Measurements from ENCODE around the gene AGAP1.

Gene AGAP1

GRCh38 chr2:236156095-236156859, 662.4 kb downstream of the AGAP1 start:
- no peak overlapping the region for H3K4me3 ChIP-seq (ENCODE audit: low read depth in 1 of 2, low read length in 2 of 2)
- H3K36me3 ChIP-seq (ENCODE audit: control insufficient read depth in 1 of 2, insufficient read depth in 2 of 2, low read length in 2 of 2) = no peaks in the 10 kb centered on the region
- no peaks in the 10 kb centered on the region for H3K4me1 ChIP-seq (ENCODE audit: control insufficient read depth in 1 of 2, insufficient read depth in 2 of 2, low read length in 2 of 2)
- peaks cover 35 to 41% of the 10 kb centered on the region in 2 donors for H3K27me3 ChIP-seq (ENCODE audit: control insufficient read depth in 1 of 2, insufficient read depth in 2 of 2, low read length in 2 of 2)
- no peaks in the 10 kb centered on the region for H3K9me3 ChIP-seq (ENCODE audit: control insufficient read depth in 1 of 2, low read length in 2 of 2)
- no peak overlapping the region for H3K9ac ChIP-seq (ENCODE audit: low read depth in 1 of 2, low read length in 2 of 2)
- H3K27ac ChIP-seq (ENCODE audit: low read depth, low read length) = no peak overlapping the region

- H3K27ac ChIP-seq (ENCODE audit: low read depth, low read length) = no peak overlapping the region
- H3K9ac ChIP-seq (ENCODE audit: low read depth in 1 of 2, low read length in 2 of 2) = no peak overlapping the region
- H3K36me3 ChIP-seq (ENCODE audit: control insufficient read depth in 1 of 2, insufficient read depth in 2 of 2, low read length in 2 of 2) = no peaks in the 10 kb centered on the region
- H3K4me1 ChIP-seq (ENCODE audit: control insufficient read depth in 1 of 2, insufficient read depth in 2 of 2, low read length in 2 of 2) = no peaks in the 10 kb centered on the region
- H3K4me3 ChIP-seq (ENCODE audit: low read depth in 1 of 2, low read length in 2 of 2) = no peak overlapping the region
- peaks cover 40 to 46% of the 10 kb centered on the region in 2 donors for H3K27me3 ChIP-seq (ENCODE audit: control insufficient read depth in 1 of 2, insufficient read depth in 2 of 2, low read length in 2 of 2)
- no peaks in the 10 kb centered on the region for H3K9me3 ChIP-seq (ENCODE audit: control insufficient read depth in 1 of 2, low read length in 2 of 2)
These were observed 663.0 kb downstream of the AGAP1 start for GRCh38 chr2:236156860-236157194.

GRCh38 chr2:236157366-236157765, 663.5 kb downstream of the AGAP1 start:
- Histone ChIP-seq H3K9ac (ENCODE audit: low read depth in 1 of 2, low read length in 2 of 2) (no peak overlapping the region), H3K9me3 (ENCODE audit: control insufficient read depth in 1 of 2, low read length in 2 of 2) (no peaks in the 10 kb centered on the region), H3K27me3 (ENCODE audit: control insufficient read depth in 1 of 2, insufficient read depth in 2 of 2, low read length in 2 of 2) (peaks cover 46 to 52% of the 10 kb centered on the region in 2 donors), H3K36me3 (ENCODE audit: control insufficient read depth in 1 of 2, insufficient read depth in 2 of 2, low read length in 2 of 2) (no peaks in the 10 kb centered on the region), H3K4me3 (ENCODE audit: low read depth in 1 of 2, low read length in 2 of 2) (no peak overlapping the region), H3K4me1 (ENCODE audit: control insufficient read depth in 1 of 2, insufficient read depth in 2 of 2, low read length in 2 of 2) (no peaks in the 10 kb centered on the region), H3K27ac (ENCODE audit: low read depth, low read length) (no peak overlapping the region)

GRCh38 chr2:236157815-236158498, 664.1 kb downstream of the AGAP1 start:
- Histone ChIP-seq H3K9me3 (ENCODE audit: control insufficient read depth in 1 of 2, low read length in 2 of 2) (no peaks in the 10 kb centered on the region), H3K9ac (ENCODE audit: low read depth in 1 of 2, low read length in 2 of 2) (no peak overlapping the region), H3K27me3 (ENCODE audit: control insufficient read depth in 1 of 2, insufficient read depth in 2 of 2, low read length in 2 of 2) (peaks cover 52 to 58% of the 10 kb centered on the region in 2 donors), H3K4me3 (ENCODE audit: low read depth in 1 of 2, low read length in 2 of 2) (no peak overlapping the region), H3K4me1 (ENCODE audit: control insufficient read depth in 1 of 2, insufficient read depth in 2 of 2, low read length in 2 of 2) (no peaks in the 10 kb centered on the region), H3K27ac (ENCODE audit: low read depth, low read length) (no peak overlapping the region), H3K36me3 (ENCODE audit: control insufficient read depth in 1 of 2, insufficient read depth in 2 of 2, low read length in 2 of 2) (no peaks in the 10 kb centered on the region)

GRCh38 chr2:236158969-236159777, 665.3 kb downstream of the AGAP1 start:
- H3K36me3 ChIP-seq (ENCODE audit: control insufficient read depth in 1 of 2, insufficient read depth in 2 of 2, low read length in 2 of 2) = no peaks in the 10 kb centered on the region
- H3K9ac ChIP-seq (ENCODE audit: low read depth in 1 of 2, low read length in 2 of 2) = no peak overlapping the region
- no peak overlapping the region for H3K27ac ChIP-seq (ENCODE audit: low read depth, low read length)
- H3K9me3 ChIP-seq (ENCODE audit: control insufficient read depth in 1 of 2, low read length in 2 of 2) = no peaks in the 10 kb centered on the region
- no peak overlapping the region for H3K4me3 ChIP-seq (ENCODE audit: low read depth in 1 of 2, low read length in 2 of 2)
- peaks cover 62 to 70% of the 10 kb centered on the region in 2 donors for H3K27me3 ChIP-seq (ENCODE audit: control insufficient read depth in 1 of 2, insufficient read depth in 2 of 2, low read length in 2 of 2)
- peaks cover 2 to 4% of the 10 kb centered on the region in 2 donors for H3K4me1 ChIP-seq (ENCODE audit: control insufficient read depth in 1 of 2, insufficient read depth in 2 of 2, low read length in 2 of 2)

- peaks cover 2 to 8% of the 10 kb centered on the region in 2 donors for H3K4me1 ChIP-seq (ENCODE audit: control insufficient read depth in 1 of 2, insufficient read depth in 2 of 2, low read length in 2 of 2)
- no peak overlapping the region for H3K9ac ChIP-seq (ENCODE audit: low read depth in 1 of 2, low read length in 2 of 2)
- H3K9me3 ChIP-seq (ENCODE audit: control insufficient read depth in 1 of 2, low read length in 2 of 2) = no peaks in the 10 kb centered on the region
- H3K27me3 ChIP-seq (ENCODE audit: control insufficient read depth in 1 of 2, insufficient read depth in 2 of 2, low read length in 2 of 2) = peaks cover 68 to 76% of the 10 kb centered on the region in 2 donors
- no peak overlapping the region for H3K27ac ChIP-seq (ENCODE audit: low read depth, low read length)
- no peak overlapping the region for H3K4me3 ChIP-seq (ENCODE audit: low read depth in 1 of 2, low read length in 2 of 2)
- H3K36me3 ChIP-seq (ENCODE audit: control insufficient read depth in 1 of 2, insufficient read depth in 2 of 2, low read length in 2 of 2) = no peaks in the 10 kb centered on the region
These were observed 665.9 kb downstream of the AGAP1 start for GRCh38 chr2:236159778-236160170.

- Histone ChIP-seq H3K9ac (ENCODE audit: low read depth in 1 of 2, low read length in 2 of 2) (no peak overlapping the region), H3K27ac (ENCODE audit: low read depth, low read length) (no peak overlapping the region), H3K9me3 (ENCODE audit: control insufficient read depth in 1 of 2, low read length in 2 of 2) (no peaks in the 10 kb centered on the region), H3K27me3 (ENCODE audit: control insufficient read depth in 1 of 2, insufficient read depth in 2 of 2, low read length in 2 of 2) (peaks cover 75 to 83% of the 10 kb centered on the region in 2 donors), H3K4me1 (ENCODE audit: control insufficient read depth in 1 of 2, insufficient read depth in 2 of 2, low read length in 2 of 2) (peaks cover 2 to 8% of the 10 kb centered on the region in 2 donors), H3K4me3 (ENCODE audit: low read depth in 1 of 2, low read length in 2 of 2) (no peak overlapping the region), H3K36me3 (ENCODE audit: control insufficient read depth in 1 of 2, insufficient read depth in 2 of 2, low read length in 2 of 2) (no peaks in the 10 kb centered on the region)
These were observed 666.7 kb downstream of the AGAP1 start for GRCh38 chr2:236160366-236161081.

GRCh38 chr2:236161082-236161462, 667.2 kb downstream of the AGAP1 start:
- no peaks in the 10 kb centered on the region for H3K9me3 ChIP-seq (ENCODE audit: control insufficient read depth in 1 of 2, low read length in 2 of 2)
- no peak overlapping the region for H3K9ac ChIP-seq (ENCODE audit: low read depth in 1 of 2, low read length in 2 of 2)
- no peak overlapping the region for H3K4me3 ChIP-seq (ENCODE audit: low read depth in 1 of 2, low read length in 2 of 2)
- peaks cover 5 to 8% of the 10 kb centered on the region in 2 donors for H3K4me1 ChIP-seq (ENCODE audit: control insufficient read depth in 1 of 2, insufficient read depth in 2 of 2, low read length in 2 of 2)
- peaks cover 81 to 89% of the 10 kb centered on the region in 2 donors for H3K27me3 ChIP-seq (ENCODE audit: control insufficient read depth in 1 of 2, insufficient read depth in 2 of 2, low read length in 2 of 2)
- no peaks in the 10 kb centered on the region for H3K36me3 ChIP-seq (ENCODE audit: control insufficient read depth in 1 of 2, insufficient read depth in 2 of 2, low read length in 2 of 2)
- no peak overlapping the region for H3K27ac ChIP-seq (ENCODE audit: low read depth, low read length)

- H3K4me1 ChIP-seq (ENCODE audit: control insufficient read depth in 1 of 2, insufficient read depth in 2 of 2, low read length in 2 of 2) = peaks cover 8 to 9% of the 10 kb centered on the region in 2 donors
- H3K9ac ChIP-seq (ENCODE audit: low read depth in 1 of 2, low read length in 2 of 2) = no peak overlapping the region
- H3K9me3 ChIP-seq (ENCODE audit: control insufficient read depth in 1 of 2, low read length in 2 of 2) = no peaks in the 10 kb centered on the region
- no peaks in the 10 kb centered on the region for H3K36me3 ChIP-seq (ENCODE audit: control insufficient read depth in 1 of 2, insufficient read depth in 2 of 2, low read length in 2 of 2)
- H3K27me3 ChIP-seq (ENCODE audit: control insufficient read depth in 1 of 2, insufficient read depth in 2 of 2, low read length in 2 of 2) = peaks cover 85 to 94% of the 10 kb centered on the region in 2 donors
- H3K4me3 ChIP-seq (ENCODE audit: low read depth in 1 of 2, low read length in 2 of 2) = no peak overlapping the region
- H3K27ac ChIP-seq (ENCODE audit: low read depth, low read length) = no peak overlapping the region
These were observed 667.7 kb downstream of the AGAP1 start for GRCh38 chr2:236161531-236161930.

All from duodenal mucosa (tissue), 2 donors.